ENCODE results near the gene ZNF536. TPM values are rescaled to one million over a fixed set of nuclear protein-coding genes. Genes with fewer than 3 reads are reported as not detected.

The ZNF536 gene
- total and polyA plus RNA-seq, 10 of the 15 experiments (the other 5 are each of a cell fraction or from before 2014, with no cell fraction given), result not detected

DNA sequence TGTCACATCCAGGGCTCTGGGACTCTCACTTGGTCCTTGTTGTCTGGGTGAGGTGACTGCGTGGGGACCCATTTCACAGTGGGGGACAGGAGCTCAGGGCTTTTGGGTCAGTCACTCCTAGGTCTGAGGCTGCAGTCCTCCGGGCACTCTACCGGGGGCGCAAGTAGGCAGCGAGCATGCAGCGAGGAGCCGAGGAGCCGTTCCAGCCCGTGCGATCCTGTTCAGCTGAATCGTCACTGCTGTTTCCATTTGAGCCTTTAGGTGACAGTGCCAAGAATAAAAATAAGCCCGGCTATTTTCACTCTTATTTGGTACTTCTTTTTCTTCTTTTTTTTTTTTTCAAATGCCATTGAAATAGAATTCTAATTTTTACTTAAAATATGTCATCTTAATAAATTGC lies 126.5 kb downstream of the ZNF536 start:
- POLR2A ChIA-PET, result interaction anchor here (0.7 kb wide), 1 partner anchor 87 kb away, joined by 4 read pairs; no protein-coding TSS in a partner anchor
- H2AFZ ChIP-seq (ENCODE audit: control insufficient read depth, low read depth, low read length), result no peak overlapping the region
- in situ Hi-C loops (cut with MboI), result no loop called here
- H3K9me3 ChIP-seq (replicated peaks; ENCODE audit: control insufficient read depth, insufficient read depth, low read length), result no peaks in the 10 kb centered on the region
- no peaks in the 10 kb centered on the region for H3K27me3 ChIP-seq (replicated peaks in 1 of 2; ENCODE audit: control insufficient read depth in 2 of 2, insufficient read depth in 2 of 2, low read length in 1 of 2)
- RAD21 ChIA-PET (ENCODE audit: unreplicated experiment), result no interaction called here
- no peaks in the 10 kb centered on the region for H3K36me3 ChIP-seq (ENCODE audit: control insufficient read depth in 2 of 2, insufficient read depth in 2 of 2, low read length in 1 of 2)
- ATAC-seq (no peak), DNase-seq (ENCODE audit: low read depth, low spot score) (no peak), FAIRE-seq (no peak)
- WGBS (ENCODE audit: insufficient coverage, insufficient replicate concordance, low lambda C conversion rate, missing lambda C conversion rate), result 12% methylated on average over 12 of the region's 12 CpGs
- no peak overlapping the region for H3K4me2 ChIP-seq (ENCODE audit: control insufficient read depth, insufficient read depth)
- no peak overlapping the region for H3K9ac ChIP-seq (ENCODE audit: control insufficient read depth, insufficient read depth, low read length)
- SMC1A ChIA-PET (ENCODE audit: uncharacterized antibody, unreplicated experiment), result no interaction called here
- no peaks in the 10 kb centered on the region for H3K79me2 ChIP-seq (ENCODE audit: control insufficient read depth, insufficient read depth, low read length)
- H3K4me1 ChIP-seq (ENCODE audit: control insufficient read depth, insufficient read depth, low read length), result no peaks in the 10 kb centered on the region
- no peaks in the 10 kb centered on the region for H4K20me1 ChIP-seq (ENCODE audit: control insufficient read depth, insufficient read depth)
- H3K4me3 ChIP-seq, result no peak overlapping the region
- no peak overlapping the region for H3K27ac ChIP-seq (ENCODE audit: control insufficient read depth, insufficient read depth)
- intact Hi-C loops (cut with micrococcal nuclease; ENCODE audit: unreplicated experiment), result no loop called here
- TF ChIP-seq PAX8 (IDR thresholded peaks at IDR 0.05) (no peak), KLF5 (IDR thresholded peaks at IDR 0.05; ENCODE audit: partially characterized antibody) (no peak), FOXM1 (IDR thresholded peaks at IDR 0.05; ENCODE audit: low read depth, low read length) (no peak), HDAC6 (IDR thresholded peaks at IDR 0.05; ENCODE audit: unreplicated experiment) (no peak), STAT1 (conservative IDR thresholded peaks at IDR 0.05) (no peak), ZNF217 (IDR thresholded peaks at IDR 0.05) (no peak), CBX3 (IDR thresholded peaks at IDR 0.05; ENCODE audit: borderline replicate concordance, low read depth) (no peak), LARP7 (IDR thresholded peaks at IDR 0.05) (no peak), KDM1A (IDR thresholded peaks at IDR 0.05; ENCODE audit: borderline replicate concordance) (no peak), TCF7 (IDR thresholded peaks at IDR 0.05; ENCODE audit: borderline replicate concordance) (no peak)
- TF ChIP-seq, protein P1, sequence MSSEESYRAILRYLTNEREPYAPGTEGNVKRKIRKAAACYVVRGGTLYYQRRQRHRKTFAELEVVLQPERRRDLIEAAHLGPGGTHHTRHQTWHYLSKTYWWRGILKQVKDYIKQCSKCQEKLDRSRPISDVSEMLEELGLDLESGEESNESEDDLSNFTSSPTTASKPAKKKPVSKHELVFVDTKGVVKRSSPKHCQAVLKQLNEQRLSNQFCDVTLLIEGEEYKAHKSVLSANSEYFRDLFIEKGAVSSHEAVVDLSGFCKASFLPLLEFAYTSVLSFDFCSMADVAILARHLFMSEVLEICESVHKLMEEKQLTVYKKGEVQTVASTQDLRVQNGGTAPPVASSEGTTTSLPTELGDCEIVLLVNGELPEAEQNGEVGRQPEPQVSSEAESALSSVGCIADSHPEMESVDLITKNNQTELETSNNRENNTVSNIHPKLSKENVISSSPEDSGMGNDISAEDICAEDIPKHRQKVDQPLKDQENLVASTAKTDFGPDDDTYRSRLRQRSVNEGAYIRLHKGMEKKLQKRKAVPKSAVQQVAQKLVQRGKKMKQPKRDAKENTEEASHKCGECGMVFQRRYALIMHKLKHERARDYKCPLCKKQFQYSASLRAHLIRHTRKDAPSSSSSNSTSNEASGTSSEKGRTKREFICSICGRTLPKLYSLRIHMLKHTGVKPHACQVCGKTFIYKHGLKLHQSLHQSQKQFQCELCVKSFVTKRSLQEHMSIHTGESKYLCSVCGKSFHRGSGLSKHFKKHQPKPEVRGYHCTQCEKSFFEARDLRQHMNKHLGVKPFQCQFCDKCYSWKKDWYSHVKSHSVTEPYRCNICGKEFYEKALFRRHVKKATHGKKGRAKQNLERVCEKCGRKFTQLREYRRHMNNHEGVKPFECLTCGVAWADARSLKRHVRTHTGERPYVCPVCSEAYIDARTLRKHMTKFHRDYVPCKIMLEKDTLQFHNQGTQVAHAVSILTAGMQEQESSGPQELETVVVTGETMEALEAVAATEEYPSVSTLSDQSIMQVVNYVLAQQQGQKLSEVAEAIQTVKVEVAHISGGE (CRISPR knock-in tag; IDR thresholded peaks at IDR 0.05), result no peak
- CTCF ChIA-PET, result no interaction called here
- BruUV-seq (replicated peaks), result no TSS peak
